ENCODE data around the gene HPD. TPM values are rescaled to one million over a fixed set of nuclear protein-coding genes. Genes with fewer than 3 reads are reported as not detected.

HPD gene
- total RNA-seq, 6 experiments from 2014 or later = 0.14 to 0.25 (median 0.21) TPM; not detected in 2

GRCh38 chr12:121789800-121790728 is 68.6 kb downstream of the HPD start:
- no peak for DNase-seq
- H3K36me3 Mint-ChIP-seq (ENCODE audit: low read depth) = no peaks in the 10 kb centered on the region
- no peaks in the 10 kb centered on the region for H3K9me3 Mint-ChIP-seq
- TF ChIP-seq, protein P1, sequence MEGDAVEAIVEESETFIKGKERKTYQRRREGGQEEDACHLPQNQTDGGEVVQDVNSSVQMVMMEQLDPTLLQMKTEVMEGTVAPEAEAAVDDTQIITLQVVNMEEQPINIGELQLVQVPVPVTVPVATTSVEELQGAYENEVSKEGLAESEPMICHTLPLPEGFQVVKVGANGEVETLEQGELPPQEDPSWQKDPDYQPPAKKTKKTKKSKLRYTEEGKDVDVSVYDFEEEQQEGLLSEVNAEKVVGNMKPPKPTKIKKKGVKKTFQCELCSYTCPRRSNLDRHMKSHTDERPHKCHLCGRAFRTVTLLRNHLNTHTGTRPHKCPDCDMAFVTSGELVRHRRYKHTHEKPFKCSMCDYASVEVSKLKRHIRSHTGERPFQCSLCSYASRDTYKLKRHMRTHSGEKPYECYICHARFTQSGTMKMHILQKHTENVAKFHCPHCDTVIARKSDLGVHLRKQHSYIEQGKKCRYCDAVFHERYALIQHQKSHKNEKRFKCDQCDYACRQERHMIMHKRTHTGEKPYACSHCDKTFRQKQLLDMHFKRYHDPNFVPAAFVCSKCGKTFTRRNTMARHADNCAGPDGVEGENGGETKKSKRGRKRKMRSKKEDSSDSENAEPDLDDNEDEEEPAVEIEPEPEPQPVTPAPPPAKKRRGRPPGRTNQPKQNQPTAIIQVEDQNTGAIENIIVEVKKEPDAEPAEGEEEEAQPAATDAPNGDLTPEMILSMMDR (IDR thresholded peaks at IDR 0.05) = no peak
- H3K4me1 Mint-ChIP-seq (ENCODE audit: low read depth) = peaks cover 36% of the 10 kb centered on the region
- H3K27ac Mint-ChIP-seq = no peak overlapping the region
- H3K27me3 Mint-ChIP-seq (ENCODE audit: insufficient read depth) = peaks cover 6% of the 10 kb centered on the region
- no peak overlapping the region for H3K4me3 Mint-ChIP-seq

Other genes starting within 250 kb of the HPD start
- gene ORAI1, start 232.3 kb downstream of the HPD start, total RNA-seq (2021; fragmentation: NEBNext Ultra II Directional; extraction: Animal tissue kit (Norgen Biotek cat#: 25700)) = 10 to 100 TPM; 18.5 to 25.7 (median 22.0) TPM
- under 1 TPM in 5 of 6 experiments, not detected in 1; 0.14 to 0.40 (median 0.23) TPM for gene MORN3, start 189.2 kb downstream of the HPD start, total RNA-seq (2021; fragmentation: NEBNext Ultra II Directional; extraction: Animal tissue kit (Norgen Biotek cat#: 25700))
- 10 to 100 TPM in 5 of 6 experiments, 1 to 10 TPM in 1; 9.7 to 13.8 (median 12.6) TPM for gene TMEM120B, start 146.1 kb downstream of the HPD start, total RNA-seq (2021; fragmentation: NEBNext Ultra II Directional; extraction: Animal tissue kit (Norgen Biotek cat#: 25700))
- gene RHOF, start 65.2 kb downstream of the HPD start, total RNA-seq (2021; fragmentation: NEBNext Ultra II Directional; extraction: Animal tissue kit (Norgen Biotek cat#: 25700)) = 1 to 10 TPM; 3.2 to 4.2 (median 3.6) TPM
- gene SETD1B, start 54.9 kb downstream of the HPD start, total RNA-seq (2021; fragmentation: NEBNext Ultra II Directional; extraction: Animal tissue kit (Norgen Biotek cat#: 25700)) = 10 to 100 TPM; 18.5 to 22.0 (median 20.9) TPM
- 10 to 100 TPM; 63.4 to 84.7 (median 75.1) TPM for gene PSMD9, start 29.9 kb upstream of the HPD start, total RNA-seq (2021; fragmentation: NEBNext Ultra II Directional; extraction: Animal tissue kit (Norgen Biotek cat#: 25700))
- 1 to 10 TPM in 5 of 6 experiments, under 1 TPM in 1; 0.66 to 4.2 (median 3.3) TPM for gene CFAP251, start 59.7 kb upstream of the HPD start, total RNA-seq (2021; fragmentation: NEBNext Ultra II Directional; extraction: Animal tissue kit (Norgen Biotek cat#: 25700))
- gene BCL7A, start 163.0 kb upstream of the HPD start, total RNA-seq (2021; fragmentation: NEBNext Ultra II Directional; extraction: Animal tissue kit (Norgen Biotek cat#: 25700)) = 1 to 10 TPM; 2.6 to 3.8 (median 3.4) TPM
- gene MLXIP, start 219.9 kb upstream of the HPD start, total RNA-seq (2021; fragmentation: NEBNext Ultra II Directional; extraction: Animal tissue kit (Norgen Biotek cat#: 25700)) = 10 to 100 TPM; 19.0 to 23.8 (median 21.7) TPM